Measurements from ENCODE around the gene MFSD11.
"Not testable (repeated sequence)": the region's sequence is repeated elsewhere in the genome, so short reads cannot be mapped to it uniquely, and the experiment has no call there.

The MFSD11 gene

GRCh38 chr17:76726776-76727718, 10.9 kb upstream of the MFSD11 start, which contains the start of gene METTL23:
TSS of gene METTL23 (plus strand) at chr17:76726839. CDS start at chr17:76729711, 2,872 bp downstream.
- Histone ChIP-seq H3K36me3 (ENCODE audit: control insufficient read depth, low read length) (peaks cover 78% of the 10 kb centered on the region), H3F3A (ENCODE audit: control insufficient read depth, insufficient read depth) (peaks cover 29% of the 10 kb centered on the region), H4K20me1 (ENCODE audit: control insufficient read depth, insufficient read depth, low read depth, low read length) (0 out of 2 replicates have a peak, but pooled peaks cover 3% of the 10 kb centered on the region), H3K9me3 (ENCODE audit: control insufficient read depth, insufficient read depth, low read length) (no peaks in the 10 kb centered on the region), H3K27me3 (ENCODE audit: control insufficient read depth, low read length) (no peaks in the 10 kb centered on the region), H3K9me2 (replicated peaks; ENCODE audit: control insufficient read depth, low read length) (no peaks in the 10 kb centered on the region), H3K4me2 (ENCODE audit: low read length) (peak within 1 kb of the TSS; percentile 96), H3K4me3 (ENCODE audit: low read length) (peak within 1 kb of the TSS; percentile 84), H3K27ac (ENCODE audit: low read depth, low read length) (peak within 1 kb of the TSS; percentile 93), H3K4me1 (ENCODE audit: control insufficient read depth, low read length) (peaks cover 53% of the 10 kb centered on the region), H3K79me2 (ENCODE audit: control insufficient read depth, low read length) (peaks cover 84% of the 10 kb centered on the region)
- TF ChIP-seq CTCF (IDR thresholded peaks at IDR 0.05; ENCODE audit: low read depth, low read length, poor library complexity, severe bottlenecking), result peak; percentile 91
- no peak for TF ChIP-seq EZH2phosphoT487 (IDR thresholded peaks at IDR 0.05; ENCODE audit: borderline replicate concordance, low read length)

GRCh38 chr17:76727745-76728456, 10.0 kb upstream of the MFSD11 start:
- Histone ChIP-seq H3K36me3 (ENCODE audit: control insufficient read depth, low read length) (peaks cover 80% of the 10 kb centered on the region), H3K27me3 (ENCODE audit: control insufficient read depth, low read length) (no peaks in the 10 kb centered on the region), H3K9me2 (replicated peaks; ENCODE audit: control insufficient read depth, low read length) (no peaks in the 10 kb centered on the region), H3F3A (ENCODE audit: control insufficient read depth, insufficient read depth) (peaks cover 37% of the 10 kb centered on the region), H3K79me2 (ENCODE audit: control insufficient read depth, low read length) (peaks cover 89% of the 10 kb centered on the region), H3K27ac (ENCODE audit: low read depth, low read length) (peak overlapping the region; percentile 93), H3K4me3 (ENCODE audit: low read length) (peak overlapping the region; percentile 84), H3K4me2 (ENCODE audit: low read length) (peak overlapping the region; percentile 95), H4K20me1 (ENCODE audit: control insufficient read depth, insufficient read depth, low read depth, low read length) (peaks cover 3% of the 10 kb centered on the region; the same call in 1 of the 2 replicates), H3K4me1 (ENCODE audit: control insufficient read depth, low read length) (peaks cover 59% of the 10 kb centered on the region), H3K9me3 (ENCODE audit: control insufficient read depth, insufficient read depth, low read length) (no peaks in the 10 kb centered on the region)
- no peak for TF ChIP-seq CTCF (IDR thresholded peaks at IDR 0.05; ENCODE audit: low read depth, low read length, poor library complexity, severe bottlenecking)
- no peak for TF ChIP-seq EZH2phosphoT487 (IDR thresholded peaks at IDR 0.05; ENCODE audit: borderline replicate concordance, low read length)

GRCh38 chr17:76731800-76732733, 5.9 kb upstream of the MFSD11 start:
- not testable (repeated sequence) for H3K9me3 ChIP-seq (ENCODE audit: control insufficient read depth, insufficient read depth, low read length); H3K9me2 ChIP-seq (replicated peaks; ENCODE audit: control insufficient read depth, low read length); H3K27me3 ChIP-seq (ENCODE audit: control insufficient read depth, low read length)
- Histone ChIP-seq H4K20me1 (ENCODE audit: control insufficient read depth, insufficient read depth, low read depth, low read length) (peaks cover 28% of the 10 kb centered on the region), H3K79me2 (ENCODE audit: control insufficient read depth, low read length) (peaks cover 95% of the 10 kb centered on the region), H3K4me1 (ENCODE audit: control insufficient read depth, low read length) (peaks cover 68% of the 10 kb centered on the region), H3K27ac (ENCODE audit: low read depth, low read length) (peak overlapping the region; percentile 30), H3K4me3 (ENCODE audit: low read length) (peak overlapping the region; percentile 89; the same call in 1 of the 2 replicates), H3K4me2 (ENCODE audit: low read length) (peak overlapping the region; percentile 66), H3F3A (ENCODE audit: control insufficient read depth, insufficient read depth) (peaks cover 75% of the 10 kb centered on the region), H3K36me3 (ENCODE audit: control insufficient read depth, low read length) (peaks cover 92% of the 10 kb centered on the region)
